ENCODE data around the gene MGAM2.
"Not testable (repeated sequence)": the region's sequence is repeated elsewhere in the genome, so short reads cannot be mapped to it uniquely, and the experiment has no call there.

MGAM2 gene

DNA sequence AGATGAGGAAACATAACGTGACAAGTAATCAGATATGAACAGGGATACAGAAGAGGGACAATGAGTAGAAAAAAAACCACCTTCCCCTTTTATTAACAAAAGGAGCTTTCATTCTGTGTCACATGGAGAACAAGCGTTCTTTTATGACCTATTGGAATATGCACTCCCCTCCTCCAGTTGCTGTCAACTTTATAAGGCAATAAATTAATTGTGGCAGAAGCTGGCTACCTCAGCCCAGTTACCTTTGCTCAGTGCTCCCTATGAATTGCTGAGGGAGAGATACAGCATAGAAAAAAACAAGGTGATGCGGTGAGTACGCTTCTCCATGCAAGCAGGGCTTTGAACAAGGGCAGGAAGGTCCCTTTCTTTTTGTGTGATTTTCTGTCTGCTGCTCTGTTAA, at the start of gene MGAM2:
Gene MGAM2 (plus strand): TSS at position 220 of the 400 bp plus-strand sequence. CDS start 5,156 bp downstream, outside the sequence.
- no peak for DNase-seq
- in situ Hi-C loops (cut with MboI; ENCODE audit: low pct_unique_long_range_greater_than_20kb, low sequenced_read_pairs) = no loop called here

DNA sequence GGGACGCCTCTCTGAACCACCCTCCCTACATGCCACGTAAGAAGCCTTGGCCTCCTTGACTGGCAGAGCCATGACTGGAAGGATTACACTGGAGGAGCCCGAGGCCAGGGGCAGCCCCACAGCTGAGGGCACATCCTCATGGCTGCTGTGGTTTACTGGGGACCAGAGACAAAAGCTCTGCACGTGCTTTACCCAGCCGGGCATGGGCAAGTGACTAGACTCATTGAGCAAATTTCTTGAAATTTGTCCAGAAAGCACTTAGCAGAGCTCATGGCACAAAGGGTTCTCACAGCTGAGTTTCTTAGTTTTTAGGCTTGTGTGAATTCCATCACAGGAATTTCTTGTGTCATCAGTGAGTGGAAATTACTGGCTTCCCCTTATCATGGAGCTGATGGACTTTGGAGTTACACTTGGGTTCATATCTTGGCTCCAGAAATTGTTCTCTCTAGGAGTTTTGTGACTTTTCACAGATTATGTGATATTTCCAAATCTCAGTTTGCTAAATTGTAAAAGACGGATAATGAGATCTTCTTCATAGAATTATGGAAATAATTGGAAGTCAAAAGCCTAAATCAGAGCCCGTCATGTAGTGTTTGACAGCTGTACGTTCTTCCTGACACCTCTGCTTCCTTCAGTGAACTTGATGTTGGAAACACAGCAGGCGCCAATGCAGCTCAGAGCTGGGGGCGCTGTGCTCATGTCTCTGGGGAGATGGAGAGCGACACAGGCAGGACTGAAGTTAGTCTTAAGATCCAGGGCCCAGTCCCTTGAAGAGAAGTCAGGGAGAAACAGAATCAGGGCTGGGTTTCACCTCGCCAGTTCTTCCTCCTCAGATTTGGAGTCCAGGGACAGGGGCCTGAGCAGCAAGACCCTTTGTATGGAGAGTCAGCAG, 47.7 kb upstream of the MGAM2 start:
- in situ Hi-C loops (cut with MboI; ENCODE audit: low pct_unique_long_range_greater_than_20kb, low sequenced_read_pairs) = no loop called here
- no peak for DNase-seq

- DNase-seq = no peak
Observed at GRCh38 chr7:142066536-142066935, 45.0 kb upstream of the MGAM2 start.

DNA sequence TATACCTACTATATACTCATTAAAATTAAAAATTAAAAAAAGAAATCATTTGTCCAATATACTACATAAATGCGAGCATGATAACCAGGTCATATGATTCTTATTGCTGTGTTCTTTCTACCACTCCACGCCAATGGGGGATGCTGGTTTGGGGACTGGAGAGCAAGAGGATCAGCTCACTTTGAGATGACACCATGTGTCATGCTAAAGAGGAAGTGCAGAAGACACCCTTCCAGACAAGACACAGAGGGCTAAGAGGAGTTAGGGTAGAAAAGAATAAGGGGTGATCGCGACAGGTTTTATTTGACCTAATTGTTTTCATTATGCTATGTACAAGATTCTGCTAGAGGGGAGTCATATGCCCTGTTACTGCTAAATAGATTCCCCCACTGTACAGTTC, 33.8 kb upstream of the MGAM2 start:
- in situ Hi-C loops (cut with MboI; ENCODE audit: low pct_unique_long_range_greater_than_20kb, low sequenced_read_pairs) = no loop called here
- no peak for DNase-seq

More at GRCh38 chr7:142066536-142066935, 45.0 kb upstream of the MGAM2 start:
- in situ Hi-C loops (cut with MboI; ENCODE audit: low pct_unique_long_range_greater_than_20kb, low sequenced_read_pairs) = no loop called here

DNA sequence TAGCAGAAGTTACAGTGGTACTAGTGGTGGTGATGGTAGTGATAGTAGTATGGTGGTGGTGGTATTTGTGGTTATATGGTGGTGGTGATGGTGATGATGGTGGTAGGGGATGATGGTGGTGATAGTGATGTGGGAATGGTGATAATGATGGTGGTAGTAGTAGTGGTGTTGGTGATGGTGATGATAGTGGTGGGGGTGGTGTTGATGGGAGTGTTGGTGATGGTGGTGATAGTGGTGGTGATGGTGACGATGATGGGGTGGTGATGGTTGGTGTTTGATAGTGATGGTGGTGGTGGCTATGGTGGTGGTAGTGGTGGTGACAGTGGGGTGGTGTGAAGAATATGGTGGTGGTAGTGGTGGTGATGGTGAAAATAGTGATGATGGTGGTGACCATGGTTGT, 27.9 kb upstream of the MGAM2 start:
- in situ Hi-C loops (cut with MboI; ENCODE audit: low pct_unique_long_range_greater_than_20kb, low sequenced_read_pairs) = no loop called here
- DNase-seq = no peak

- DNase-seq = no peak
- in situ Hi-C loops (cut with MboI; ENCODE audit: low pct_unique_long_range_greater_than_20kb, low sequenced_read_pairs) = no loop called here
Observed at GRCh38 chr7:142085428-142085827, 26.1 kb upstream of the MGAM2 start.

- DNase-seq = no peak
- in situ Hi-C loops (cut with MboI; ENCODE audit: low pct_unique_long_range_greater_than_20kb, low sequenced_read_pairs) = no loop called here
Observed at GRCh38 chr7:142088022-142088714, 23.4 kb upstream of the MGAM2 start.

GRCh38 chr7:142089035-142089434, 22.5 kb upstream of the MGAM2 start:
- DNase-seq = no peak
- in situ Hi-C loops (cut with MboI; ENCODE audit: low pct_unique_long_range_greater_than_20kb, low sequenced_read_pairs) = no loop called here

- in situ Hi-C loops (cut with MboI; ENCODE audit: low pct_unique_long_range_greater_than_20kb, low sequenced_read_pairs) = no loop called here
- DNase-seq = no peak
Observed at GRCh38 chr7:142091961-142092360, 19.6 kb upstream of the MGAM2 start.

GRCh38 chr7:142094861-142095260, 16.7 kb upstream of the MGAM2 start:
- in situ Hi-C loops (cut with MboI; ENCODE audit: low pct_unique_long_range_greater_than_20kb, low sequenced_read_pairs) = no loop called here
- no peak for DNase-seq

DNA sequence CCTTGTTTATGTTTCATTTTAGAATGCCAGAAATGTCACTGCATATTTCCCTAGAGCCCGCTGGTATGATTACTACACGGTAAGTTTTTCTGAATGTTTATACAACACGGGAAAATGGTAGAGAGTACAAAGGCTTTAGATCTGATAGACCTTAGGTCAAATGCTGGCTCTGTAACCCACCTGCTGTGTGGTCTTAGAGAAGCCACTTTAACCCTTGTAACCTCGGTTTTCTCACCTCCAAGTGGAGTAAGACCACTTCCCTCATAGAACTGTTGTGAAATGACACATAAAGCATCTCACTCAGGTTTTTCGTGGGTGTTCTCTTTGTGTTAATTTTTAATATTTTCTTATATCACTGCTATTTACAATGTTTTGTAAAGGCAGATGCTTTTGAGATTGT, 13.9 kb upstream of the MGAM2 start:
- no peak for DNase-seq
- in situ Hi-C loops (cut with MboI; ENCODE audit: low pct_unique_long_range_greater_than_20kb, low sequenced_read_pairs) = no loop called here

DNA sequence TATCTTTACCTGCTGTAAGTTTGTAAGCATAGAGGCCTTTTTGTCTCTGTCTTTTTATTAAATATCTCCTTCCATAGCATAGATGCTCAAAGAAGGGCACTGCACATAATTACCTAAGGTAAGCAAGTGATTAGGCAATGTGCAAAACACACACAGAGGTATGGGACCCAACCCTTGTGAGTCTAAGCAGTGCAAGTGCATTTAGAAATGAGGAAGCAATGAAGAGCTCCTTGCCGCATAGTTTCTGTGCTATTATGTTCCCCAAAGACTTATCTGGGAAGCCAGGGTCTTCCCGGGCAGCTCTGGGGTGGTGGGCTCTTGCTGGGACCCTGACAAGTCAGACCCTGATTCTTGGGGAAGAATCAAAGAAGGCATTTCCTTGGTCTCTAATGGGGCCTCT, 13.5 kb upstream of the MGAM2 start:
- in situ Hi-C loops (cut with MboI; ENCODE audit: low pct_unique_long_range_greater_than_20kb, low sequenced_read_pairs) = no loop called here
- no peak for DNase-seq

GRCh38 chr7:142099347-142099746, 12.2 kb upstream of the MGAM2 start:
- in situ Hi-C loops (cut with MboI; ENCODE audit: low pct_unique_long_range_greater_than_20kb, low sequenced_read_pairs); DNase-seq: not testable (repeated sequence)

DNA sequence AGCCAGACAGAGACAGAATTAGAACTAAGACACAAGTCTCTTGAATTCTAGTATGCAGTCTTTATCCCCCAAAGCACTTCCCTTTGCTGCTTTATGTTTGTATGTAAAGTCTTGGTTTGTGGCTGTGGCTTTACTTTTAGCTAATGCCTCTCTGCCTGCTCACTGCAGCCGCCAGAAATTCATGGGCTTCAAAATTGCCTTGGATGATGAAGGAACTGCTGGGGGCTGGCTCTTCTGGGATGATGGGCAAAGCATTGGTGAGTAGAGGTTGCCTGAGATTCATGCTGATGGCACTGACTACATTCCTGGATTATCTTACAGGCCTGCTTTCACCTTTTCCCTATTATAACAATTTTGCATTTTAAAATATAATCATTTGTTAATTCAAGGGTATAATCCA, 10.9 kb upstream of the MGAM2 start:
- in situ Hi-C loops (cut with MboI; ENCODE audit: low pct_unique_long_range_greater_than_20kb, low sequenced_read_pairs) = no loop called here
- DNase-seq = no peak

DNA sequence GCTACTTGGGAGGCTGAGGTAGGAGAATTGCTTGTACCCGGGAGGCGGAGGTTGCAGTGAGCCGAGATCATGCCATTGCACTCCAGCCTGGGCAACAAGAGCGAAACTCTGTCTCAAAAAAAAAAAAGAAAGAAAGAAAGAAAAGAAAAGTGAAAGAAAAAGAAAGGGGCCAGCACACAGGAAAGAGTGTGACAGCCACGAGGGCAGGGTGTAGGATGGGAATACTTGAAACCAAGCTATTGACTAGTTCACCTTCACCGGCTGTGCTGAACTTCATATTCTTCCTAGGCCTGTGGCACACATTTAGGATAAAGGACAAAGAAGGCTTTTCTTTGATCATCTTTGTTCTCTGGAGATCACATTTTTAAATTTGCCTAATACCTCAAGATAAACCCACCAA, 9.7 kb upstream of the MGAM2 start:
- DNase-seq; in situ Hi-C loops (cut with MboI; ENCODE audit: low pct_unique_long_range_greater_than_20kb, low sequenced_read_pairs): not testable (repeated sequence)

- in situ Hi-C loops (cut with MboI; ENCODE audit: low pct_unique_long_range_greater_than_20kb, low sequenced_read_pairs) = no loop called here
- peak; percentile 18 for DNase-seq
Observed at GRCh38 chr7:142104550-142105527, 6.7 kb upstream of the MGAM2 start.

- no peak for DNase-seq
- in situ Hi-C loops (cut with MboI; ENCODE audit: low pct_unique_long_range_greater_than_20kb, low sequenced_read_pairs) = no loop called here
Observed at GRCh38 chr7:142108728-142109505, 2.6 kb upstream of the MGAM2 start.

- DNase-seq = no peak
- in situ Hi-C loops (cut with MboI; ENCODE audit: low pct_unique_long_range_greater_than_20kb, low sequenced_read_pairs) = no loop called here
Observed at GRCh38 chr7:142110098-142110497, 1.4 kb upstream of the MGAM2 start.

GRCh38 chr7:142110638-142111037, 880 bp upstream of the MGAM2 start:
- in situ Hi-C loops (cut with MboI; ENCODE audit: low pct_unique_long_range_greater_than_20kb, low sequenced_read_pairs) = no loop called here
- DNase-seq = no peak
